A549 treated with ZK216348 at 1 μM for 4 hours (cell line): ENCODE data around the gene MPHOSPH8. TPM values are rescaled to one million over a fixed set of nuclear protein-coding genes. Genes with fewer than 3 reads are reported as not detected.

Experiments used
- total RNA-seq: library from RNA; stranded (reverse); fragments of 200-300 nt; extraction: Qiagen RNA extraction; gene quantifications from 5 replicates; pipeline ENCODE4 v1.2.3, GENCODE V29; 2022; ENCODE audit warnings: low read depth

MPHOSPH8 gene
- total RNA-seq: 11.9 to 18.1 TPM (median 13.1 TPM) in 5 replicates

GRCh38 chr13:19633479-19634255, at the start of gene MPHOSPH8:
MPHOSPH8 (plus strand) TSS chr13:19633659; CDS start chr13:19633749, 90 bp downstream.

Other genes with a start within 250 kb of the MPHOSPH8 start
- gene TPTE2, start 72.1 kb upstream of the MPHOSPH8 start, total RNA-seq: not detected in 5 replicates
- 40.0 to 56.5 TPM (median 47.1 TPM) in 5 replicates for gene PSPC1, start 149.3 kb downstream of the MPHOSPH8 start, total RNA-seq
- 3.2 to 8.1 TPM (median 5.8 TPM) in 5 replicates for gene ZMYM5, start 230.0 kb downstream of the MPHOSPH8 start, total RNA-seq